H1 (cell line): Measurements from ENCODE around the gene KIF3B. TPM values are rescaled to one million over a fixed set of nuclear protein-coding genes. Genes with fewer than 3 reads are reported as not detected.

Experiments
- CTCF ChIA-PET: fragments of 300-600 bp; sonication (Branson Sonifier 250); formaldehyde crosslinking; loops from one replicate; lab custom pipeline; 2021; ENCODE audit not compliant: partially characterized antibody; lab: Charles Lee
- POLR2A ChIA-PET: fragments of 300-600 bp; sonication (Branson Sonifier 250); formaldehyde crosslinking; loops from one replicate; lab custom pipeline; 2021; ENCODE audit warnings: inconsistent platforms; ENCODE audit not compliant: partially characterized antibody; lab: Charles Lee
- DNase-seq, 2 experiments: peaks; one replicate each; pipeline versions ENCODE4 v3.0.0 to v3.0.0-alpha.2; 2010 to 2022; ENCODE audit warnings: low spot score in 2 of 2, low read depth in 1 of 2, mixed read lengths in 1 of 2
- FAIRE-seq: peaks from 2 replicates; lab custom pipeline; 2011; peaks lifted over from hg19 to GRCh38; lab: Jason Lieb, UNC
- H2AFZ ChIP-seq: 2 replicates; pipeline ENCODE4 v1.8.1; 2012; ENCODE audit warnings: low read length, inconsistent platforms
- H2AK5ac ChIP-seq: 2 replicates; pipeline ENCODE4 v1.6.1; 2013; ENCODE audit warnings: low read depth, low read length
- H2BK120ac ChIP-seq: replicated peaks from 2 replicates; pipeline ENCODE3; 2013; ENCODE audit warnings: low read depth, low read length, inconsistent platforms
- H2BK12ac ChIP-seq: 2 replicates; pipeline ENCODE4 v1.6.1; 2013; ENCODE audit warnings: low read depth, low read length
- H2BK15ac ChIP-seq: 2 replicates; pipeline ENCODE4 v1.6.1; 2013; ENCODE audit warnings: low read length
- H2BK20ac ChIP-seq: 2 replicates; pipeline ENCODE4 v1.6.1; 2013; ENCODE audit warnings: low read length
- H2BK5ac ChIP-seq: 2 replicates; pipeline ENCODE4 v1.6.1; 2013; ENCODE audit warnings: low read depth, low read length
- H3K14ac ChIP-seq: 2 replicates; pipeline ENCODE4 v1.6.1; 2013; ENCODE audit warnings: inconsistent platforms; ENCODE audit not compliant: insufficient read length
- H3K18ac ChIP-seq: 2 replicates; pipeline ENCODE4 v1.6.1; 2013; ENCODE audit warnings: low read length; ENCODE audit errors: extremely low read depth
- H3K23ac ChIP-seq: 2 replicates; pipeline ENCODE4 v1.6.1; 2013; ENCODE audit warnings: inconsistent platforms; ENCODE audit not compliant: insufficient read length
- H3K23me2 ChIP-seq: 2 replicates; pipeline ENCODE4 v1.6.1; 2013; ENCODE audit warnings: low read depth, low read length
- H3K27ac ChIP-seq: 2 replicates; pipeline ENCODE4 v1.6.1; 2011; ENCODE audit warnings: low read depth, low read length, inconsistent platforms
- H3K27me3 ChIP-seq, 4 experiments: replicated peaks in 1 of 4; 1 replicate in 1 of 4; 2 replicates in 3 of 4; pipeline versions ENCODE4 v1.6.1 to v1.8.1; 2011 to 2013; ENCODE audit warnings: low read length in 3 of 4, mild to moderate bottlenecking in 3 of 4, inconsistent platforms in 2 of 4, mixed read lengths in 2 of 4, moderate library complexity in 1 of 4; ENCODE audit not compliant: control insufficient read depth in 3 of 4, insufficient read depth in 3 of 4; ENCODE audit errors: extremely low read depth in 1 of 4
- H3K36me3 ChIP-seq, 4 experiments: 2 replicates each; pipeline versions ENCODE4 v1.6.1 to v1.8.1; 2011 to 2013; ENCODE audit warnings: mild to moderate bottlenecking in 4 of 4, low read length in 3 of 4, moderate library complexity in 2 of 4, control low read depth in 1 of 4, inconsistent platforms in 1 of 4; ENCODE audit not compliant: insufficient read depth in 4 of 4, control insufficient read depth in 2 of 4
- H3K4ac ChIP-seq: replicated peaks from 2 replicates; pipeline ENCODE3; 2013; ENCODE audit warnings: low read length, low read depth, mixed read lengths, inconsistent platforms; ENCODE audit not compliant: insufficient read length
- H3K4me1 ChIP-seq, 4 experiments: replicated peaks in 1 of 4; 1 replicate in 1 of 4; 2 replicates in 3 of 4; pipeline versions ENCODE4 v1.6.1 to v1.8.1; 2011 to 2013; ENCODE audit warnings: low read length in 3 of 4, inconsistent platforms in 2 of 4, mixed read lengths in 1 of 4; ENCODE audit not compliant: insufficient read depth in 4 of 4, control insufficient read depth in 3 of 4
- H3K4me2 ChIP-seq, 2 experiments: 2 replicates each; pipeline versions ENCODE4 v1.6.1 to v1.8.1; 2011 to 2013; ENCODE audit warnings: low read depth in 2 of 2, low read length in 2 of 2, control low read depth in 1 of 2, inconsistent platforms in 1 of 2, mild to moderate bottlenecking in 1 of 2; ENCODE audit not compliant: insufficient read depth in 1 of 2
- H3K4me3 ChIP-seq, 4 experiments: fragments of 200-600, 300-600 bp in 1 of 4; sonication (generic), shearing (Covaris generic), sonication (Bioruptor Twin) in 1 of 4; 2 replicates each; pipeline versions ENCODE4 v1.5.1 to v1.8.1; 2011 to 2016; ENCODE audit warnings: low read length in 4 of 4, low read depth in 3 of 4, control low read depth in 2 of 4, inconsistent platforms in 2 of 4, mild to moderate bottlenecking in 2 of 4, mixed read lengths in 1 of 4, moderate library complexity in 1 of 4; ENCODE audit not compliant: insufficient read depth in 2 of 4; ENCODE audit errors: extremely low read depth in 1 of 4
- H3K56ac ChIP-seq: replicated peaks from 2 replicates; pipeline ENCODE3; 2013; ENCODE audit warnings: low read depth, mild to moderate bottlenecking, mixed read lengths, low read length, inconsistent platforms; ENCODE audit not compliant: insufficient read length
- H3K79me1 ChIP-seq: 2 replicates; pipeline ENCODE4 v1.6.1; 2013; ENCODE audit warnings: low read depth, low read length, control low read depth
- H3K79me2 ChIP-seq, 2 experiments: 2 replicates each; pipeline versions ENCODE4 v1.6.1 to v1.8.1; 2012 to 2013; ENCODE audit warnings: low read length in 2 of 2, mild to moderate bottlenecking in 2 of 2, inconsistent platforms in 1 of 2; ENCODE audit not compliant: insufficient read depth in 2 of 2, control insufficient read depth in 1 of 2
- H3K9ac ChIP-seq, 4 experiments: replicated peaks in 1 of 4; 1 replicate in 1 of 4; 2 replicates in 3 of 4; pipeline versions ENCODE4 v1.6.1 to v1.8.1; 2011 to 2013; ENCODE audit warnings: low read depth in 3 of 4, low read length in 3 of 4, control low read depth in 2 of 4, mild to moderate bottlenecking in 2 of 4, moderate library complexity in 2 of 4, inconsistent platforms in 1 of 4; ENCODE audit errors: extremely low read depth in 1 of 4
- H3K9me3 ChIP-seq, 2 experiments: 2 replicates each; pipeline versions ENCODE4 v1.6.1 to v1.8.1; 2012 to 2013; ENCODE audit warnings: mild to moderate bottlenecking in 2 of 2, moderate library complexity in 2 of 2, control low read depth in 1 of 2, inconsistent platforms in 1 of 2, low read depth in 1 of 2, low read length in 1 of 2, mixed read lengths in 1 of 2; ENCODE audit not compliant: insufficient read depth in 2 of 2
- H4K20me1 ChIP-seq, 2 experiments: replicated peaks in 1 of 2; 2 replicates each; pipeline versions ENCODE3 to v1.8.1; 2011 to 2013; ENCODE audit warnings: inconsistent platforms in 2 of 2, low read length in 2 of 2, mild to moderate bottlenecking in 1 of 2; ENCODE audit not compliant: insufficient read depth in 2 of 2, control insufficient read depth in 1 of 2
- H4K5ac ChIP-seq: 2 replicates; pipeline ENCODE4 v1.6.1; 2013; ENCODE audit warnings: low read length, low read depth, mixed read lengths, inconsistent platforms; ENCODE audit not compliant: insufficient read length
- H4K8ac ChIP-seq: 2 replicates; pipeline ENCODE4 v1.8.0; 2013; ENCODE audit warnings: mild to moderate bottlenecking, moderate library complexity, low read length, inconsistent platforms; ENCODE audit not compliant: insufficient read depth; ENCODE audit errors: extremely low read depth
- H4K91ac ChIP-seq: replicated peaks from 2 replicates; pipeline ENCODE3; 2013; ENCODE audit warnings: low read length, mixed read lengths, inconsistent platforms; ENCODE audit not compliant: insufficient read length
- ASH2L ChIP-seq: fragments of 200-600, 300-600 bp; sonication (generic); IDR thresholded peaks from one replicate; pipeline ENCODE4 v1.7.1; 2017; ENCODE audit warnings: low read length
- ATF3 ChIP-seq: IDR thresholded peaks from 2 replicates; pipeline ENCODE4 v1.6.1; 2011; ENCODE audit warnings: low read depth, mild to moderate bottlenecking, low read length; ENCODE audit not compliant: insufficient read depth
- BACH1 ChIP-seq: IDR thresholded peaks from 2 replicates; pipeline ENCODE4 v1.6.1; 2012; ENCODE audit warnings: low read length, improper control_type of control experiment
- BRCA1 ChIP-seq: IDR thresholded peaks from 2 replicates; pipeline ENCODE4 v1.6.1; 2012; ENCODE audit warnings: low read depth, low read length, improper control_type of control experiment
- CTBP2 ChIP-seq: IDR thresholded peaks from 2 replicates; pipeline ENCODE4 v1.7.0; 2011; ENCODE audit warnings: borderline replicate concordance, mild to moderate bottlenecking, moderate library complexity, mixed read lengths, low read length; ENCODE audit not compliant: insufficient read depth, insufficient read length
- EZH2 ChIP-seq: fragments of 200-600 bp; sonication (generic); IDR thresholded peaks from 2 replicates; pipeline ENCODE4 v1.7.1; 2012; ENCODE audit warnings: low read depth, mild to moderate bottlenecking, moderate library complexity, low read length, inconsistent platforms; ENCODE audit not compliant: severe bottlenecking
- GTF2F1 ChIP-seq: IDR thresholded peaks from 2 replicates; pipeline ENCODE4 v1.6.1; 2012; ENCODE audit warnings: low read depth, low read length, improper control_type of control experiment, borderline replicate concordance
- JUN ChIP-seq: IDR thresholded peaks from 2 replicates; pipeline ENCODE4 v1.6.1; 2011; ENCODE audit warnings: low read depth, mild to moderate bottlenecking, improper control_type of control experiment, low read length
- MAFK ChIP-seq: IDR thresholded peaks from 2 replicates; pipeline ENCODE4 v1.6.1; 2012; ENCODE audit warnings: low read depth, mild to moderate bottlenecking, improper control_type of control experiment, low read length
- NANOG ChIP-seq: IDR thresholded peaks from 2 replicates; pipeline ENCODE4 v1.6.1; 2011; ENCODE audit warnings: low read length, low read depth, mild to moderate bottlenecking, inconsistent platforms; ENCODE audit not compliant: insufficient read depth, poor library complexity, severe bottlenecking
- POU5F1 ChIP-seq: IDR thresholded peaks from 2 replicates; pipeline ENCODE4 v1.6.1; 2011; ENCODE audit warnings: low read depth, mild to moderate bottlenecking, low read length, moderate library complexity
- RBBP5 ChIP-seq: IDR thresholded peaks from 2 replicates; pipeline ENCODE4 v1.7.1; 2012; ENCODE audit warnings: low read depth, mild to moderate bottlenecking, inconsistent platforms, low read length, moderate library complexity, borderline replicate concordance
- RXRA ChIP-seq: IDR thresholded peaks from 2 replicates; pipeline ENCODE4 v1.6.1; 2011; ENCODE audit warnings: low read depth, mild to moderate bottlenecking, low read length, moderate library complexity; ENCODE audit not compliant: insufficient read depth
- SIX5 ChIP-seq: IDR thresholded peaks from 2 replicates; pipeline ENCODE4 v1.6.1; 2011; ENCODE audit warnings: mild to moderate bottlenecking, low read depth, low read length
- WGBS, 2 experiments: shearing (Covaris generic) in 1 of 2; methylation state at CpG; one replicate each; pipeline versions ENCODE4 v1.1.6 to v1.1.7; 2013 to 2015; ENCODE audit warnings: low lambda C conversion rate in 2 of 2, mixed read lengths in 2 of 2, inconsistent platforms in 1 of 2, low coverage in 1 of 2, missing lambda C conversion rate in 1 of 2; ENCODE audit not compliant: insufficient replicate concordance in 2 of 2, insufficient coverage in 1 of 2, insufficient read length in 1 of 2; ENCODE audit errors: extremely low coverage in 1 of 2, missing lambda C conversion rate in 1 of 2; 5-methylcytosine and 5-hydroxymethylcytosine counted together
- polyA plus RNA-seq, 7 experiments: library from polyadenylated mRNA; depleted of rRNA in 3 of 7; stranded (reverse) in 5 of 7; unstranded in 2 of 7; fragments of >200 nt in 5 of 7; fragments of 200-250 nt in 2 of 7; gene quantifications; 1 replicate in 5 of 7; 2 replicates in 1 of 7; 4 replicates in 1 of 7; pipeline versions ENCODE4 v1.2.1 to v1.2.3, GENCODE V29; 2011 to 2013; ENCODE audit warnings: missing spikeins in 2 of 7, mixed read lengths in 2 of 7
- total RNA-seq: library from RNA; stranded (reverse); fragmentation: NEBNext Ultra II Directional; extraction: Animal tissue kit (Norgen Biotek cat#: 25700); gene quantifications from 2 replicates; pipeline ENCODE4 v1.2.1, GENCODE V29; 2021

Gene KIF3B
- total and polyA plus RNA-seq, 2 of the 8 experiments (the other 6 are each of a cell fraction or from before 2014, with no cell fraction given): 10.1 to 22.4 TPM

- H3K27ac ChIP-seq: no peak overlapping the region
- no peak overlapping the region for H4K5ac ChIP-seq
- no peak overlapping the region for H2BK5ac ChIP-seq
- H4K8ac ChIP-seq: no peak overlapping the region
- 97% methylated on average over 5 of the region's 5 CpGs; no CpG with 5 or more reads in 1 of the 2 experiments for WGBS, 2 experiments
- no peak overlapping the region for H3K4me3 ChIP-seq
- H2BK120ac ChIP-seq: no peak overlapping the region
- H3K27me3 ChIP-seq: peaks cover 16 to 45% (median 39%) of the 10 kb centered on the region in 4 experiments
- H2BK15ac ChIP-seq: no peak overlapping the region
- no peak for FAIRE-seq
- no peak overlapping the region for H3K56ac ChIP-seq
- H3K79me1 ChIP-seq: no peaks in the 10 kb centered on the region
- no peaks in the 10 kb centered on the region for H3K36me3 ChIP-seq
- no peak overlapping the region for H3K18ac ChIP-seq
- H2AK5ac ChIP-seq: no peak overlapping the region
- ChIA-PET POLR2A (no interaction called here), CTCF (interaction anchor here (1.1 to 2.2 kb wide), 2 partner anchors 96 to 293 kb away, joined by 3 to 7 read pairs; no protein-coding TSS in a partner anchor)
- no peaks in the 10 kb centered on the region; a peak in 1 of 4 replicates for H3K9me3 ChIP-seq
- peaks cover 4% of the 10 kb centered on the region for H3K23me2 ChIP-seq
- no peak overlapping the region for H3K9ac ChIP-seq
- no peak overlapping the region for H3K14ac ChIP-seq
- peaks cover 4 to 40% of the 10 kb centered on the region in 2 experiments for H3K79me2 ChIP-seq
- no peak overlapping the region for H4K91ac ChIP-seq
- no peak overlapping the region for H2BK12ac ChIP-seq
- H2BK20ac ChIP-seq: no peak overlapping the region
- no peak overlapping the region for H3K23ac ChIP-seq
- no peak overlapping the region for H3K4ac ChIP-seq
- DNase-seq: no peak
- peaks cover 31 to 32% of the 10 kb centered on the region in 2 experiments for H4K20me1 ChIP-seq
- H3K4me1 ChIP-seq: peaks cover 0 to 3% (median 0%) of the 10 kb centered on the region in 4 experiments; a peak in 3 of 7 replicates
- no peak overlapping the region for H2AFZ ChIP-seq
- no peak overlapping the region; a peak in 1 of 4 replicates for H3K4me2 ChIP-seq
- no peak for TF ChIP-seq NANOG
- TF ChIP-seq EZH2: no peak
- TF ChIP-seq ASH2L: no peak
- no peak for TF ChIP-seq POU5F1
- no peak for TF ChIP-seq SIX5
- no peak for TF ChIP-seq MAFK
- TF ChIP-seq RBBP5: no peak
- no peak for TF ChIP-seq BACH1
- TF ChIP-seq BRCA1: no peak
- no peak for TF ChIP-seq ATF3
- TF ChIP-seq GTF2F1: no peak
- no peak for TF ChIP-seq RXRA
- no peak for TF ChIP-seq CTBP2
- no peak for TF ChIP-seq JUN
Measured at GRCh38 chr20:32360333-32360634, 82.8 kb downstream of the KIF3B start.
